Activated T-cell treated with anti-CD3 and anti-CD28 coated beads, Interleukin-2, amount 50 U/mL, for 72 hours (primary cell): Measurements from ENCODE around the gene CERK. TPM values are rescaled to one million over a fixed set of nuclear protein-coding genes. Genes with fewer than 3 reads are reported as not detected.
"Not testable (repeated sequence)": the region's sequence is repeated elsewhere in the genome, so short reads cannot be mapped to it uniquely, and the experiment has no call there.

Source experiments
- ATAC-seq, 2 donors: fragments of 150-1000 bp; cut with Tn5 transposase; replicated peaks in 1 of 2; 2 replicates each; pipeline ENCODE4 v1.10.0; 2021; ENCODE audit warnings: moderate library complexity in 2 of 2, mild to moderate bottlenecking in 1 of 2
- DNase-seq, 2 donors: peaks; one replicate each; pipeline ENCODE4 v3.0.0; 2021 to 2022; ENCODE audit warnings: mixed read lengths in 1 of 2
- H3K27ac Mint-ChIP-seq: one replicate; pipeline ENCODE4 v1.8.0; 2022; ENCODE audit warnings: mild to moderate bottlenecking, moderate library complexity, mixed read lengths
- H3K27me3 Mint-ChIP-seq: one replicate; pipeline ENCODE4 v1.8.0; 2022; ENCODE audit warnings: low read depth, mixed read lengths
- H3K36me3 Mint-ChIP-seq, 2 donors: one replicate each; pipeline ENCODE4 v1.8.0; 2022; ENCODE audit warnings: mixed read lengths in 2 of 2, mild to moderate bottlenecking in 1 of 2; ENCODE audit not compliant: insufficient read depth in 2 of 2
- H3K4me1 Mint-ChIP-seq: one replicate; pipeline ENCODE4 v1.8.0; 2022; ENCODE audit warnings: low read depth, mixed read lengths
- H3K4me3 Mint-ChIP-seq, 2 donors: one replicate each; pipeline ENCODE4 v1.8.0; 2022; ENCODE audit warnings: mild to moderate bottlenecking in 2 of 2, mixed read lengths in 2 of 2, moderate library complexity in 2 of 2
- H3K9me3 Mint-ChIP-seq, 2 donors: one replicate each; pipeline ENCODE4 v1.8.0; 2022; ENCODE audit warnings: mixed read lengths in 2 of 2
- total RNA-seq, 2 donors: library from RNA; stranded (reverse); gene quantifications; one replicate each; pipeline ENCODE4 v1.2.3, GENCODE V29; 2022

CERK gene
- total RNA-seq, 2 donors from 2014 or later: 38.6 to 53.1 TPM

DNA sequence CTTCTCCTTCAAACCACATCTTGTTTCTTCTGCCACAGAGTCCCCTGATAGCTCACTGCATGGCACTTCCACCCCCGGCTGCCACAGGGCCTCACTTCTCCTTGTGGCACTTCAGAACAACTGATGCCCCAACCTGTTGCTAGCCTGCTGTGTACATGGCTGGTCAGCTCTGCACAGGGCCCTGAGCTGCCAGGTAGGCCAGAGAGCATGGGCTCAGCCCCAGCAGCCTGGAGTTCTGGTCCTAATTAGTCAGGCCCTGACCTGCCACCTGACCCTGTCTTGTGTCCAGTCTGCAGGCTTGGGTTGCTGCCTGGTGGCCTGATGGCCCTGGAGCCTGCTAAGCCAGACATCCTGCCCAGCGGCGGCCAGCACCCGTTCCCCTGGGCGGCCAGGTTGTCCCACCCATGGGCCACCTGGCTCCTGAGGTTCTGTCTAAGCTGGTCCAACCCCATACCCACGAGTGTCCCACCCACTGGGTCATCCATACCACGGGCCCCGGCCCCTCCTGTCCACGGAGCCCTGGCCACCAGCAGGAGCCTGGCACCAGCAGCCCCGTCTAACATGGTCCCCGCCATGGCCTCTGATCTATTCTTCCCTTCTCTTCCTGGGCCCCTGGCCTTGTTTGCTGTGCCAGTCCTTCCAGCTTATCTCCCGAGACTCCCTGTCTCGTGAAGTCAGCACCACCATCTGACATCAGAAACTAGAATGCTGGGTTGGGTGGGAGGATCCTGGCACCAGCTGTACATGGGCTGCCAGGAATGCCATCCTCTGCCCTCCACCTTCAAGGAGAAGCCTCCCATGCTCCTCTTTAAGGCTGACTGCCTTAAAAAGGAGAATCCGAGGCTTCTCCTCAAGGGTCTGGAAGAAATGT, 3.1 kb upstream of the CERK start:
- peaks cover 23% of the 10 kb centered on the region for H3K4me1 Mint-ChIP-seq
- H3K27me3 Mint-ChIP-seq: no peaks in the 10 kb centered on the region
- H3K36me3 Mint-ChIP-seq: peaks cover 0 to 10% of the 10 kb centered on the region in 2 donors
- no peak for ATAC-seq
- DNase-seq: no peak
- H3K9me3 Mint-ChIP-seq: no peaks in the 10 kb centered on the region
- no peak overlapping the region for H3K27ac Mint-ChIP-seq
- H3K4me3 Mint-ChIP-seq: no peak overlapping the region

DNA sequence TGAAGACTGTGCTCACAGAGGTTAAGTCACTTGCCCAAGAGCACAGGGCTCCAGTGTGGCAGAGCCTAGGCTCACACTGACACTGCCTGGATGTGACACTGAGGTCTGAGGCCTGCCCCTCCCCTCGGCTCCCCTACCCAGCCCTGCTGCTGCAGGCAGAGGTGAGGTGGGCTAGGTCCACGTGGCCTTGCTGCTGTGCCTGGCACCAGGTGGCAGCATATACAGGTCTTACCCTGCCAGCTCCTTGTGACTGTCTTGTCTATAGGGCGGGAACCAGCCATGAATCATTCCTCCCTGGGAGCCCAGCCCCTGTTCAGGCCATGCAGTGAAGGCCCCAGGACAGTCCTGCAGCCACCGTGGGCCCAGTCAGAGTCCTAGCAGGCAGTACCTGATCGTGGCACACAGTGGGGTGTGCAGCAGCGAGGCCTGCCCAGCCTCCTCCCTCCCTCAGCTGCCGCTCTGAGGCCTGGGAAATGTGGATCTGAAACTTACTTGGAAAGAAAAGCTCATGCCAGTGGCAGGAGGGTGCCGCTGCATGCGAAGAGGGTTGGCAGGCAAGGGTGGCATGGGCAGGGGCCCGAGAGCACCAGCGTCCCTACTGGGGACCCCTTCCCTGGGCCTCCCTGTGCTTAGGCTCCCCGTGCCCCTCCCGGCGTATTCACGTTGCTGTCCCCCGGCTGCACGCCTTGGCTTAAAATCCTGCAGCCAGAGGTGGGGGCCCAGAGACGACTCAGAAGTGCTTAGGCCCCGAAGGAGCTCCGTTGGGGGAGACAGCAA, 1.2 kb upstream of the CERK start:
- Mint-ChIP-seq H3K27me3 (no peaks in the 10 kb centered on the region), H3K9me3 (no peaks in the 10 kb centered on the region), H3K4me3 (peak overlapping the region; percentile 78), H3K27ac (peak overlapping the region; percentile 3), H3K4me1 (peaks cover 41% of the 10 kb centered on the region), H3K36me3 (peaks cover 0 to 10% of the 10 kb centered on the region in 2 donors)
- peak; percentile 75 to 83 for ATAC-seq
- DNase-seq: peak; percentile 71 to 77

DNA sequence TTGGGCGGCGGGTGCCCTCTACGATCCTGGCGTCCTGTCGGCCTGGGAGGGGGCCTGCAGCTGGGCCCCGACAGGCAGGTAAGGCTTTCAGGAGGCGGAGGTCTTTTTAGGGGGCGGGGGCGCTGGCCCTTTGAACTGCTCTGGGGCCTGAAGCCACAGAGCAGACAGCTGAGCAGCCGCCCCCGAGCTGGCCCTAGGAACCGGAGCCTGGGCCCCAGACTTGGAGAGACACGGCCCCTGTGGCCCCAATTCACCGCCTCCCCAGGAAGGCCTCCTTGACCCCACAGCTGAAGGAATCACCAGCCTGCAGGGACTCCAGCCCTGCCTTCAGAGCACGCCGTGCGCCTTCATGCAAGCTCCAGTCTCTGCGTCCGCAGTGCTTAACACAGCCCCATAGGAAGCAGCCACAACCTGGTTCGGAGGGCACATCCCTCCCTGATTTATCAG, 618 bp upstream of the CERK start:
- no peak for DNase-seq
- Mint-ChIP-seq H3K4me3 (peak overlapping the region; percentile 78), H3K9me3 (no peaks in the 10 kb centered on the region), H3K27ac (no peak overlapping the region), H3K4me1 (peaks cover 46% of the 10 kb centered on the region), H3K36me3 (peaks cover 0 to 10% of the 10 kb centered on the region in 2 donors), H3K27me3 (no peaks in the 10 kb centered on the region)
- peak in 1 of 2 donors; percentile 6 for ATAC-seq

DNA sequence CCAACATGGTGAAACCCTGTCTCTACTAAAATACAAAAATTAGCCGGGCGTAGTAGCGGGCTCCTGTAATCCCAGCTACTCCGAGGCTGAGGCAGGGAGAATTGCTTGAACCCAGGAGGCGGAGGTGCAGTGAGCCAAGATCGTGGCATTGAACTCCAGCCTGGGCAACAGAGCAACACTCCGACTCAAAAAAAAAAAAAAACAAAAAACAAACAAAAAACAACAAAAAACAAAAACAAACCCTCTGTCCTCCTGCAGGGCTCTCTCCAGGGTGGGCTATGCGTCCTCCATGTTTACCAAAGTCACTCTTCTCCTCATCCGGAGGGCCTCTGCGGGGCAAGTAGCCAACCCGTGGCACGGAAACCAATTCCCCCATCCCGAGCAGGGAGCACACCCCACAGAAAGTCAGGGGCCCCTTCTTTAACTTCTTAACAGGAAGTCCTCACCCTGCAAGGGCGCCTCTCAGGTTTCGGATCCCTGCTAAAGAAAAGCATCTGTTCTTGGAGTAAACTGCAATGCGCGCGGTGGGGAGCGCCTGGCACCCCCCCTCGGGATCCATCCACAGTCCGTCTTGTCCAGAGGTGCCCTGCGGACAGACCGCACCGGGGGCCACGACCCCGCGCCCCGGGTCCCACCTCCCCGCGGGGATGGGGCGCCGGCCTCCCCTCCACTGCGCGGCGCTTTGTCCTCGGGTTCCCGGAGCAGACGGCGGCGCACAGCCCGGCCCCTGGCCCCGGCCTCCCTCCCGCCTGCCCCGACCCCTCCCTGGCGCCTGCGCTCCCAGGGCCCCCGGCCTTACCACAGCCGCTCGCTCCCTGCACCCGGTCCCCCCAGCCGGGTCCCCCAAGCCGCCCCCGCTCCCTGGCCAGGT, 712 bp downstream of the CERK start:
- peaks cover 0 to 5% of the 10 kb centered on the region in 2 donors for H3K36me3 Mint-ChIP-seq
- no peaks in the 10 kb centered on the region for H3K27me3 Mint-ChIP-seq
- DNase-seq (peak; percentile 47 to 50), ATAC-seq (peak; percentile 28 to 48)
- peaks cover 46% of the 10 kb centered on the region for H3K4me1 Mint-ChIP-seq
- H3K9me3 Mint-ChIP-seq: no peaks in the 10 kb centered on the region
- H3K4me3 Mint-ChIP-seq: peak overlapping the region; percentile 96
- peak overlapping the region; percentile 96 for H3K27ac Mint-ChIP-seq

DNA sequence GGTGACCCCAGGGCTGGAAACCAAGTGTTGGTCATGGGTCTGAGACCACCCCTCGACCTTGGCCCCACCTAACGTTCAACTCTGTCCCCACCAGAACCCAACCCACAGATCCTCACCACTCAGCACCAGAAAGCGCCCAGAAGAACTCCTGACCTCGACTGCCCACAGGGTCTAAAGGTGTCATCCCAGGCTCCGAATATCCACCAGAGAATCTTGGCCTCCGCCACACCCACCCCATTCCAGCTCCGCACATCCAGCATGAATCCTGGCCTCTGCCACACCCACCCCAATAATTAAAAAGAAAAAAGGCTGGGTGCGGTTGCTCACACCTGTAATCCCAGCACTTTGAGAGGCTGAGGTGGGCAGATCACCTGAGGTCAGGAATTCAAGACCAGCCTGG, 1.3 kb downstream of the CERK start:
- H3K36me3 Mint-ChIP-seq: peaks cover 0 to 5% of the 10 kb centered on the region in 2 donors
- ATAC-seq: no peak
- no peak for DNase-seq
- peak overlapping the region; percentile 96 for H3K27ac Mint-ChIP-seq
- H3K9me3 Mint-ChIP-seq: no peaks in the 10 kb centered on the region
- peaks cover 51% of the 10 kb centered on the region for H3K4me1 Mint-ChIP-seq
- no peaks in the 10 kb centered on the region for H3K27me3 Mint-ChIP-seq
- peak overlapping the region; percentile 96 for H3K4me3 Mint-ChIP-seq

DNA sequence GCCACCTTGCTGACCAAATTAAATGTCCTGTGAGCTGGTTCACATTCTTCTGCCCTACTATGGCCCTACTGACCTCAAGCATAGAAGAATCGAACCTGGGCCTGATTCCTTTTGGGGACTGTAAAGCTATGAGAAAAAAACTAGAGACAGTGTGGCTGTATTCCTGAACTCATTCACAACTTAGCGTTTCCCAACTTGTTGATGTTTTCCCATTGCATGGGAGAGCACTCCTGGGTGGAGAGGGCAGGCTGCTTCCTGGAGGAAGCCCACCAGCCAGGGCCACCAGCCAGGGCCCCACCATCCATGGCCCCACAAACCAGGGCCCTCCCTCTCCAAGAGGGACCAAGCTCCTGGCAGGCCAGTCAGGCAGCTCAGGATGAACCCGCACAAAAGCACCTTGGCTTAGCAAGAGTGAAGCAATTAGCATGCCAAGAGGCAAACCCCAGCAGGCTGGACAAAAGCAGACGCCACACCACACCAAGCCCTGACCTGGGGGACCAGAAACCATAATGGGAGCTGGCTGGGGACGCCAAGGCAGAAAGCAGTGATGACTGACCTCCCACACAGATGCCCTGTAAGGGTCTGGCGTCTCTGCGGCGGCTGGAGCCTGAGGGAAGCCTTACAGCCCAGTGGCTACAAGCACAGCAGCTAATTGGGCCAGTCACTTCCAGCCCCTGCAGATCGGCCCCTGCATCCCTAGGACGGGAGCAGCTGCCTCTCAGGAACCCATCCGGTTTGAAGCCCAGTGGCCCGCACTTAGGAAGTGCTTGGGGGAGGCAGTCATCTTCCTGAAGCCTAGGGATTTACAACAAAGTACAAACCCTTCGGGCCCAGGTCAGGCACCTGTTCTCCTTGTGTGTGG, 2.1 kb downstream of the CERK start:
- peaks cover 57% of the 10 kb centered on the region for H3K4me1 Mint-ChIP-seq
- no peak for DNase-seq
- H3K27ac Mint-ChIP-seq: peak overlapping the region; percentile 96
- peaks cover 0 to 5% of the 10 kb centered on the region in 2 donors for H3K36me3 Mint-ChIP-seq
- peak overlapping the region; percentile 96 for H3K4me3 Mint-ChIP-seq
- H3K27me3 Mint-ChIP-seq: no peaks in the 10 kb centered on the region
- H3K9me3 Mint-ChIP-seq: no peaks in the 10 kb centered on the region
- ATAC-seq: no peak

DNA sequence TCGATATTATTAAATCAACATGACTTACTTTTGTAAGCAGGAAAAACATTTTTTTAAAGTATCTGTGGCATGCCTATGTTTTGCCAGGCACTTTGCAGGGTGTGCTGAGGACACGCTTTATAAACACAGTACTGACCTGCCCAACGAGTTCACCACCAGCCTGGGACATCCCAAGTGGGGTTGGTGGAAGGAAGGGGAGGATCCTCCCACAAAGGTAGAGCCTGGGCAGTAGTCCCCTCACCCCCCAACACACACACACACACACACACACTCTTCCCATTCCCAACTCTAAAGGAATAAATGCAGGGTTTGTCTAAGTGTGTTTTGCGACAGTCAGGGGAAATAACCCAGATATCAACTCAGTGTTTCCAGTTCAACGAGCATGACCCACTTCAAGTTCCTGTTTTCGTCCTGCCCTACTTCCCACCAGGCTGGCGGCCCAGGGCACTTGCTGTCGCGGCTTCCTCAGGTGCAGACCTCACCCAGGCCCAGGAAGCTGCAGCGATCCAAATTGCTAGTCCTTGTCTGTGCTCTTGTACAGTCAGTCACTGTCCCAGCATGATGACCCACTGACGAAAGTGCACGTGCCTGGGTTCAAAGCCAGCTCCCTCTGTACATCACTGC, 3.1 kb downstream of the CERK start:
- no peaks in the 10 kb centered on the region for H3K9me3 Mint-ChIP-seq
- peaks cover 65% of the 10 kb centered on the region for H3K4me1 Mint-ChIP-seq
- peak overlapping the region; percentile 90 for H3K27ac Mint-ChIP-seq
- H3K27me3 Mint-ChIP-seq: no peaks in the 10 kb centered on the region
- ATAC-seq (no peak), DNase-seq (peak in 1 of 2 donors; percentile 40)
- peaks cover 0 to 8% of the 10 kb centered on the region in 2 donors for H3K36me3 Mint-ChIP-seq
- peak overlapping the region; percentile 96 for H3K4me3 Mint-ChIP-seq

DNA sequence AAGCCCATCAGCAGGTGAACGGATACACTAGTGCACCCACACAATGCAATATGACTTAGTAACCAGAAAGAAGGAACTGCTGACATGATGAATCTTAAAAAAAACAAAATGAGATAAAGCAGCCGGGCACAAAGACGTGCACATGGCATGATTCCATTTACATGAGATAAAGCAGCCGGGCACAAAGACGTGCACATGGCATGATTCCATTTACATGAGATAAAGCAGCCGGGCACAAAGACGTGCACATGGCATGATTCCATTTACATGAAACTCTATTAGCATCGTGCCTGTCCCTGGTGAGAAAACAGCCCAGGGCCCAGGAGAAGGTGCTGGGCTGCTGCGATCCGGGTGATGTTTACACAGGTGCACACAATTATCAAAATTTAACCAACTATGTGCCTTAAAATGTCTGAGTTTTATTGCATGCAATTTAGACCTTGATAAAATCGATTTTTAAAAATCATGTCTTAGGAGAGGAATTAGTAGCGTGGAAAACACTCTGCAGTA, 3.8 kb downstream of the CERK start:
- H3K36me3 Mint-ChIP-seq: not testable (repeated sequence)
- H3K4me3 Mint-ChIP-seq: peak overlapping the region; percentile 15 to 96

DNA sequence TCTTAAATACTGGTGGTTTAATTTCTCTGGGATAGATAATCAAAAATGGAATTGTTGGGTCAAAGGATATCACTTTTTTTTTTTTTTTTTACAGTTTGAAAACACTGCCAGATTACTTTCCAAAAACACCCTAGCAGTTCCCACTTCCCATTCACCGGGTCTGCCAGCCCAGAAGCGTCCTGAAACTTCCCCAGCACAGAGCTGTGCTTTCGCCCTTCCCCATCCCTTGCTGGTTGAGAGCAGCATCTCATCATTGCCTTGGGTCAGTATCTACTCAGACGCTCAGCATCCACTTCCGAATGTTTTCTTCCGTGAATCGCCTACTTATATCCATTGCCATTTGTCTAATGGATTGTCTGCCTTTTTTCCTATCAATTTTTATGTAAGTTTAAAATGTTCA, 5.5 kb downstream of the CERK start:
- no peaks in the 10 kb centered on the region for H3K9me3 Mint-ChIP-seq
- H3K27me3 Mint-ChIP-seq: no peaks in the 10 kb centered on the region
- peaks cover 68% of the 10 kb centered on the region for H3K4me1 Mint-ChIP-seq
- peak overlapping the region; percentile 44 for H3K27ac Mint-ChIP-seq
- no peak for ATAC-seq
- H3K36me3 Mint-ChIP-seq: peaks cover 0 to 8% of the 10 kb centered on the region in 2 donors
- H3K4me3 Mint-ChIP-seq: no peak overlapping the region
- no peak for DNase-seq

More for the DNA sequence above, 3.8 kb downstream of the CERK start:
- H3K27me3 Mint-ChIP-seq, H3K9me3 Mint-ChIP-seq, ATAC-seq, DNase-seq: not testable (repeated sequence)
- H3K27ac Mint-ChIP-seq: peak overlapping the region; percentile 90
- H3K4me1 Mint-ChIP-seq: peaks cover 61% of the 10 kb centered on the region

DNA sequence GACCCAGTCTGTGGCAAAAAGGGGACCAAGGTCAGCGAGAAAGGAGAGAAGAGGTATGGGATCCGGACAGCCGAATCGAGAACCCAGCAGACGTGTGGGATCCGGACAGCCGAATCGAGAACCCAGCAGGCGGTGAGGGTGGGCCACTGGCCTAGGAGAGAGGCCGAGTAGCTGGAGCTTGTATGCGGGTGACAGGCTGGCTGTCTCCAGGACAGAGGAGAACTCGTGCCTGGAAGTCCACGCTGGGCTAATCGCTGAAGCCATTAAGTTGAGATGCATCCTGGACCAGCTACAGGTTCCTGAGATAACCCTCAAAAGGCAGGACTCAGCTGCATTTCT, 6.0 kb downstream of the CERK start:
- no peak for DNase-seq
- peaks cover 63% of the 10 kb centered on the region for H3K4me1 Mint-ChIP-seq
- peak overlapping the region; percentile 44 for H3K27ac Mint-ChIP-seq
- no peak for ATAC-seq
- peaks cover 0 to 5% of the 10 kb centered on the region in 2 donors for H3K36me3 Mint-ChIP-seq
- no peaks in the 10 kb centered on the region for H3K27me3 Mint-ChIP-seq
- no peaks in the 10 kb centered on the region for H3K9me3 Mint-ChIP-seq
- H3K4me3 Mint-ChIP-seq: no peak overlapping the region

DNA sequence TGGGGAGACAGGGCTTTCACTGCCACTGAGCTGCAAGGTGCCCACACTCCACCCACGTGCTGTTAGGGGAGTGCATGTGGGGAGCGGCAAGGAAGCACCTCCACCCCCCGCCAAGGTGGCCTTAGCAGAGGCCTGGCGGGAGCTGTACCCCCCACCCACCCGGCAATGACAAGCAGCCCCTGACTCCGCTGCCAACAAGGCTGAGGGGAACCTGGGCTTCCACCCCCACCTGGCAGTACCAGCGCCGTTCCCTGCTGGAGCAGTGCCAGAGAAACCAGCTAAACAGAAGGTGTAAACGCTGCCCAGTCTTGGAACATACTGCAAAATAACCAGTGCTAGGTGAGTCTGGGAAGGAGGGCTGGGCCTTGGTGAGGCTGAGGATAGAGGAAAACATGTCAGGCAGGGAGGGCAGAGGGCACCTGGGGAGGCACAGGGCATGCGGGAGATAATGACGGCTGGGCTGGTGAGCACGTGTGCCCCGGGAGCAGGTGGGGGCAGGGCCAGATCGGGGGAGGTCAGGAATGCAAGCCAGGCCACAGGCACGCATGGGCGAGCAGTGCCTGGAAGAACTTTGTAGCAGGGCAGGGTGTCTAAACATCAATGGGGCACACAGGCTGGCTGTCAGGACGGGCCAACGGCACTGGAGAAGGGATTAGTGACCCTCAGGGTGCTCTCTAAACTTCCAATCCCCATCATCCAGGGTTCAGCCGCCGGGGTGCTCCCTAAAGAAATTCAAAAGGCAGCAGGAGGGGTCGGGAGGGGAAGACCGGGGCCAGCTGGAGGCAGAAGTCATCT, 6.6 kb downstream of the CERK start:
- Mint-ChIP-seq H3K27me3 (no peaks in the 10 kb centered on the region), H3K9me3 (no peaks in the 10 kb centered on the region), H3K4me1 (peaks cover 58% of the 10 kb centered on the region), H3K4me3 (peak overlapping the region in 1 of 2 donors; percentile 49), H3K36me3 (peaks cover 0 to 3% of the 10 kb centered on the region in 2 donors), H3K27ac (peak overlapping the region; percentile 25)
- DNase-seq (no peak), ATAC-seq (peak in 1 of 2 donors; percentile 21)
